ENCODE results near the gene SUSD1. TPM values are rescaled to one million over a fixed set of nuclear protein-coding genes. Genes with fewer than 3 reads are reported as not detected.

SUSD1 gene
- total RNA-seq, 2 donors from 2014 or later = 13.1 to 24.0 TPM

DNA sequence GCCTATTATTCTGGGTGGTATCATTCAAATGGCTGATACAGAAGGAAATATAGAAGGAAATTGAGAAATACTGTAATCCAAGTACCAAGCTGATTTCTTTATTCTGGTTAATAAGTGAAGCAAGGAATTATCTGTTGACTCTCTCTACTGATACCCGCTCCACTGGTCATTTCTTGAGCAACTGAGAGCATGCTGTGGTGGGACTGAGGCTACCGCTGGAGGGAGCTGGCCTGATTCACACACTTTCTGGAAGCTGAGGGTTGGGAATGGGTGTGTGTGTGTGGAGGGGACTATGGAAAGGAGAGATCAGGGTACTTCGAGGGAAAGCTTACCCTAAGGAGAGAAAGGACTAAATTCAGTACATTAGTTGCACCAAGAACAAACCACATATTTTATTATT lies 174.4 kb downstream of the SUSD1 start:
- H3K27me3 ChIP-seq (replicated peaks; ENCODE audit: insufficient read depth) = no peaks in the 10 kb centered on the region
- no peak overlapping the region for H3K4me3 ChIP-seq
- no peak for DNase-seq (ENCODE audit: low spot score)
- no peaks in the 10 kb centered on the region for H3K9me3 ChIP-seq
- no peak overlapping the region for H3K27ac ChIP-seq
- TF ChIP-seq, protein P1, sequence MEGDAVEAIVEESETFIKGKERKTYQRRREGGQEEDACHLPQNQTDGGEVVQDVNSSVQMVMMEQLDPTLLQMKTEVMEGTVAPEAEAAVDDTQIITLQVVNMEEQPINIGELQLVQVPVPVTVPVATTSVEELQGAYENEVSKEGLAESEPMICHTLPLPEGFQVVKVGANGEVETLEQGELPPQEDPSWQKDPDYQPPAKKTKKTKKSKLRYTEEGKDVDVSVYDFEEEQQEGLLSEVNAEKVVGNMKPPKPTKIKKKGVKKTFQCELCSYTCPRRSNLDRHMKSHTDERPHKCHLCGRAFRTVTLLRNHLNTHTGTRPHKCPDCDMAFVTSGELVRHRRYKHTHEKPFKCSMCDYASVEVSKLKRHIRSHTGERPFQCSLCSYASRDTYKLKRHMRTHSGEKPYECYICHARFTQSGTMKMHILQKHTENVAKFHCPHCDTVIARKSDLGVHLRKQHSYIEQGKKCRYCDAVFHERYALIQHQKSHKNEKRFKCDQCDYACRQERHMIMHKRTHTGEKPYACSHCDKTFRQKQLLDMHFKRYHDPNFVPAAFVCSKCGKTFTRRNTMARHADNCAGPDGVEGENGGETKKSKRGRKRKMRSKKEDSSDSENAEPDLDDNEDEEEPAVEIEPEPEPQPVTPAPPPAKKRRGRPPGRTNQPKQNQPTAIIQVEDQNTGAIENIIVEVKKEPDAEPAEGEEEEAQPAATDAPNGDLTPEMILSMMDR (IDR thresholded peaks at IDR 0.05) = no peak
- no peaks in the 10 kb centered on the region for H3K4me1 ChIP-seq (ENCODE audit: control insufficient read depth in 1 of 2, low read depth in 2 of 2)
- ATAC-seq (ENCODE audit: insufficient number of reproducible peaks, low FRiP score, low read depth) = no peak
- H3K36me3 ChIP-seq = no peaks in the 10 kb centered on the region

DNA sequence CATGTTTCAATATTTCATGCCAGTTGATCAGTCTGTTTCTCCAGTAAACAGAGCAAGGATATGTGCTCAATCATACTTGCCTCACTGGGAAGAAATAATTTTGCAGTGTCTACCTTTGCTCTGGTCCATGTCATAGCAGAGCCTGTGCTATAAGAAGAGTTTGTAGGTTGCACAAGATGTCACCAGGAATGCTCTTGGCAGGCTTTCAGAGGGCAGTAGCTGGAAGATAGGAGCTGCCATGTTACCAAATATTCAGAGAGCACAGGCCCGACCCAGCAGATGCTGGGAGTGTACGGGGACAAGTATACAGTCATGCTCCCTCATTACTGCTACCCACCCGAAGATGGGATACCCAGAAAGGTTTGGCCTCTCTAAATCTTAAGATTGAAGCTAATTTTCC lies 175.8 kb downstream of the SUSD1 start:
- no peaks in the 10 kb centered on the region for H3K27me3 ChIP-seq (replicated peaks; ENCODE audit: insufficient read depth)
- no peaks in the 10 kb centered on the region for H3K36me3 ChIP-seq
- H3K4me1 ChIP-seq (ENCODE audit: control insufficient read depth in 1 of 2, low read depth in 2 of 2) = no peaks in the 10 kb centered on the region
- ATAC-seq (ENCODE audit: insufficient number of reproducible peaks, low FRiP score, low read depth) = no peak
- TF ChIP-seq, protein P1 (IDR thresholded peaks at IDR 0.05) = no peak
- no peak for DNase-seq (ENCODE audit: low spot score)
- H3K9me3 ChIP-seq = no peaks in the 10 kb centered on the region
- no peak overlapping the region for H3K27ac ChIP-seq
- no peak overlapping the region for H3K4me3 ChIP-seq

DNA sequence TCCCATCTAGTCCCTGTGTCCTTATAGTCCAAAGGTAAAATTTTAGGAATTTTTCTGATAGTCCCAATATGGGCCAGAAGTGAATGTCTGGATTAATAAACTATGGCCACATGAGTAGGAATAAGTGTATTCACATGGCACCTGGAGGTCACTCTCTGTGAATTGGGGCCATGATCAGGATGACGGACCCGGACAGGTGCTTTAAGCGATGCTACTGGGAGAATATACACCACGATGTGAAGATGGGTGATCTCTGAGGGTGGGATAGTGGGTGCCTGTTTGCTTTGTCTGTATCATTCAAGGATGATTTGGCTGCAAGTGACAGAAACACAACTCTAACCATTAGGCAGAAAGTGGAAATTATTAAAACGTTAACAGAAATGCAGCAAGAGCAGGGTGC lies 177.3 kb downstream of the SUSD1 start:
- Histone ChIP-seq H3K9me3 (no peaks in the 10 kb centered on the region), H3K4me1 (ENCODE audit: control insufficient read depth in 1 of 2, low read depth in 2 of 2) (no peaks in the 10 kb centered on the region), H3K4me3 (no peak overlapping the region), H3K27ac (no peak overlapping the region), H3K36me3 (no peaks in the 10 kb centered on the region), H3K27me3 (replicated peaks; ENCODE audit: insufficient read depth) (no peaks in the 10 kb centered on the region)
- TF ChIP-seq, protein P1 (IDR thresholded peaks at IDR 0.05) = no peak
- ATAC-seq (ENCODE audit: insufficient number of reproducible peaks, low FRiP score, low read depth) (no peak), DNase-seq (ENCODE audit: low spot score) (no peak)

DNA sequence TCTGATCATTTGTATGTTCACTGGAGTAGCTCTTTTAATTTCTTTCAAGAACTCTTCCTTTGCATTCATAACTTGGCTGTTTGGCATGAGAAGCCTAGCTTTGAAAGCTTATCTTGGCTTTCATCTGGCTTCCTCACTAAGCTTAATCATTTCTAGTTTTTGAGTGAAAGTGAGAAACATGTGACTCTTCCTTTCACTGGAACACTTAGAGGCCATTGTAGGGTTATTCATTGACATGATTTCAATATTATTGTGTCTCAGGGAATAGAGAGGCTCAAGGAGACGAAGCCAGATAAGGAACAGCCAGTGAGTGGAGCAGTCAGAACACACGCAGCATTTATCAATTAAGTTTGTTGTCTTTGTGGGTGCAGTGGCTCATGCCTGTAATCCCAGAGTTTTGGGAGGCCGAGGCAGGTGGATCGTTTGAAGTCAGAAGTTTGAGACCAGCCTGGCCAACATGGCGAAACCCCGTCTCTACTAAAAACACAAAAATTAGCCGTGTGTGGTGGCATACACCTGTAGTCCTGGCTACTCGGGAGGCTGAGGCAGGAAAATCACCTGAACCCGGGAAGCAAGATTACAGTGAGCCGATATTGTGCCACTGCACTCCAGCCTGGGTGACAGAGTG lies 180.2 kb downstream of the SUSD1 start:
- Histone ChIP-seq H3K4me1 (ENCODE audit: control insufficient read depth in 1 of 2, low read depth in 2 of 2) (no peaks in the 10 kb centered on the region), H3K4me3 (no peak overlapping the region), H3K9me3 (no peaks in the 10 kb centered on the region), H3K36me3 (no peaks in the 10 kb centered on the region), H3K27me3 (replicated peaks; ENCODE audit: insufficient read depth) (no peaks in the 10 kb centered on the region), H3K27ac (no peak overlapping the region)
- DNase-seq (ENCODE audit: low spot score) = no peak
- TF ChIP-seq, protein P1 (IDR thresholded peaks at IDR 0.05) = no peak
- ATAC-seq (ENCODE audit: insufficient number of reproducible peaks, low FRiP score, low read depth) = no peak

DNA sequence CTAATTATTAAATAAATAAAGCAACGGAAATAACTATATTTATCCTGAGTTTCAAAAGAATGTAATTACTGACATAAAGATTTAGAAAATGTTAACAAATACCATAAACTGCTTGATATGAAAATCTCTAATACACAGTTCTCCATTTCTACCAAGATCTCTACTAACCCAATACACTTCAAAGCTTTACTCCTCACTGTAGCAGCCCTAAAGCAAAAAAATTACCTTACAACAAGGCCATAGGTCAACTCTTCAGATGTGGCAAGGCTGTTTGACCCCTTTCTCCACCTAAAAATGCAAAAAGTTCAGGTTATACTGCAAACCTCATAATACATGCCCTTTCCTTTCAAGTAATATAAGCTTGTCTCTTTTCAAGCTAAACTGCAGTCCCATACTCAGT lies 181.8 kb downstream of the SUSD1 start:
- ATAC-seq (ENCODE audit: insufficient number of reproducible peaks, low FRiP score, low read depth) (no peak), DNase-seq (ENCODE audit: low spot score) (no peak)
- H3K4me3 ChIP-seq = no peak overlapping the region
- H3K27ac ChIP-seq = no peak overlapping the region
- no peaks in the 10 kb centered on the region for H3K9me3 ChIP-seq
- H3K36me3 ChIP-seq = no peaks in the 10 kb centered on the region
- H3K27me3 ChIP-seq (replicated peaks; ENCODE audit: insufficient read depth) = no peaks in the 10 kb centered on the region
- no peaks in the 10 kb centered on the region for H3K4me1 ChIP-seq (ENCODE audit: control insufficient read depth in 1 of 2, low read depth in 2 of 2)
- TF ChIP-seq, protein P1 (IDR thresholded peaks at IDR 0.05) = no peak
